CD4-positive, alpha-beta T cell treated with Interleukin-15 for 4 hours (primary cell): ENCODE measurements around the gene CUTA.

Experiments
- DNase-seq: peaks from one replicate; pipeline ENCODE4 v3.0.0-alpha.2; 2020; ENCODE audit warnings: low spot score

CUTA gene

GRCh38 chr6:33439956-33440648 is 22.2 kb upstream of the CUTA start:
- no peak for DNase-seq

GRCh38 chr6:33438978-33439594 is 21.2 kb upstream of the CUTA start:
- DNase-seq, result no peak

DNA sequence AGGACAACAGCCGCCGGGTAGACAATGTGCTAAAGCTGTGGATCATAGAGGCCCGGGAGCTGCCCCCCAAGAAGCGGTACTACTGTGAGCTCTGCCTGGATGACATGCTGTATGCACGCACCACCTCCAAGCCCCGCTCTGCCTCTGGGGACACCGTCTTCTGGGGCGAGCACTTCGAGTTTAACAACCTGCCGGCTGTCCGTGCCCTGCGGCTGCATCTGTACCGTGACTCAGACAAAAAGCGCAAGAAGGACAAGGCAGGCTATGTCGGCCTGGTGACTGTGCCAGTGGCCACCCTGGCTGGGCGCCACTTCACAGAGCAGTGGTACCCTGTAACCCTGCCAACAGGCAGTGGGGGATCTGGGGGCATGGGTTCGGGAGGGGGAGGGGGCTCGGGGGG is 19.8 kb upstream of the CUTA start:
- no peak for DNase-seq

- no peak for DNase-seq
These were observed 17.1 kb upstream of the CUTA start for GRCh38 chr6:33434961-33435360.

GRCh38 chr6:33433544-33434191 is 15.8 kb upstream of the CUTA start:
- DNase-seq, result no peak

- DNase-seq, result no peak
These were observed 15.2 kb upstream of the CUTA start for GRCh38 chr6:33433001-33433543.

- no peak for DNase-seq
These were observed 14.6 kb upstream of the CUTA start for GRCh38 chr6:33432546-33432945.

GRCh38 chr6:33431880-33432541 is 14.1 kb upstream of the CUTA start:
- DNase-seq, result no peak

DNA sequence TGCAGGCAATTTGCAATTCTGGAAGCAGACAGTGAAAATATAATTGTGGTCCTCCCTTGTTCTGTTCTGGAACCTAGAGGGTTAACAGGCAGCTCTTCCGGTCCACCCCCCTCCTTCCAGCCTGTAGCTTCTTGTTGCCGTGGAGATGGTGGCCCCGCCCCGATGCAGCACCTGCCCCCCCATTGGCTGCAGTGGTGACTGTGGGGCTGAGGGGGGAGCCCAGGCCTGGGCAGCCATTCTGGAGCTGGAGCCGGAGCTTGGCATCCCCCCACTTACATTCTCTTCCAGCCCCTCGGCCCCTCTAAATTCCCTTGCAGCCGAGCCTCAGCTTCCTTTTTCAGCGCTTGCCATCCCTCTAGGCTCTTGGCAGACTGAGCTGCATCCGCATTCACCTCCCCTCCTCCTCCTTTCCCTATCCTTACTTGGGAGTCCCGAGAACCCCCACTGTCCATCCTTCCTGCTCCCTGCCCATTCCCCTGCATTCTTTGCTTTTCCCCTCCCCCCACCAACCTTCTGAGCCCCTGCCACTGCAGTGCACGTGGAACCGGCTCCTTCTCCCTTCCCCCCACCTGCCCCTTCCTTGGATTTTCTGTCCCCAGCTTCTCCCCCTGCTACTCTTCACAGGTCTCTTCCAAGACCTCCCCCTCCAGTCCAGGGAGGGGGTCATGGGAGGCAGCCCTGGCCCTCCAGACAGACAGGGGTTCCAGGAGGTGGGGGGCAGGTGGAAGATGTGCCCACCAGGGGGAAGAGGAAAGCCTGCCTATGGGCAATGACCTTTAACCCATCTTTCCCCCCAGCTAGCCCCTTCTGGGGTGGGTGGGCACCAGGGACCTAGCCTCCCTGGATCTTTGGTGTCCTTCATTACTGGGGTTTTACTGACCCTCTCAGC is 13.3 kb upstream of the CUTA start:
- peak; percentile 86 for DNase-seq

DNA sequence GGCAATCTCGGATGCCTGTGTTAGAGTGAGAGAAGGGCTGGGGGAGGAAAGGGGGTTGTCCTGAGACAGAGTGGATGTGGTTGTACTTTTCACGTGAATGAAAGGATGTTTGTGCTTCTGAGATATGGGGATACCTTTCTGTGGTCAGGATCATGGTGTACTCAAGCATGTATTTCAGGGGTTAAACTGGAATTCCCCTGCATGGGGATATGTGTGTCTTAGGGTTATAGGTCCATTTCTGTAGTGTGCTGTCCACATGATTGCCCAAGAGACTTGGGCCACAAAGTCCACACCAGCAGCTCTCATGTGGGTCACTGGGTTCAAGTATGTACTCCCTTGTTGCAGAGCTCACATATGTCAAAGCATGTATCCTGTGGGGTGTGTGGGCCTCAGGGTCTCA is 12.4 kb upstream of the CUTA start:
- DNase-seq, result no peak

DNA sequence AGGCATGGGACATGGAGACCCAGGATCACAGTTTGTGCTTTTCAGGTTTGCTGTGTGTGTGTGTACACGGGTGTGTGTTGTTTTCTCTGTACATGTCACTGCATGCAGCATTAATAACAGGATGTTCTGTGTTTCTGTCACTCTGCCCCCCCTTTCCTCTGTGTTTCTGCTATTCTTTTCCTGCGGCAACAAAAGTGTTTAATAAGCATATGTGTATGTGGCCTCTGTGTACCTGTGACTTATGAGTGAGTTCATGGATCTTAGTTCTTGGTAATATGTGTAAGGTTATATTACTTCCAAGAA is 11.8 kb upstream of the CUTA start:
- peak; percentile 76 for DNase-seq

GRCh38 chr6:33428966-33429749 is 11.3 kb upstream of the CUTA start:
- DNase-seq, result no peak

- DNase-seq, result peak; percentile 38
These were observed 10.5 kb upstream of the CUTA start for GRCh38 chr6:33428224-33428965.

- DNase-seq, result peak; percentile 70
These were observed 9.8 kb upstream of the CUTA start for GRCh38 chr6:33427585-33428223.

DNA sequence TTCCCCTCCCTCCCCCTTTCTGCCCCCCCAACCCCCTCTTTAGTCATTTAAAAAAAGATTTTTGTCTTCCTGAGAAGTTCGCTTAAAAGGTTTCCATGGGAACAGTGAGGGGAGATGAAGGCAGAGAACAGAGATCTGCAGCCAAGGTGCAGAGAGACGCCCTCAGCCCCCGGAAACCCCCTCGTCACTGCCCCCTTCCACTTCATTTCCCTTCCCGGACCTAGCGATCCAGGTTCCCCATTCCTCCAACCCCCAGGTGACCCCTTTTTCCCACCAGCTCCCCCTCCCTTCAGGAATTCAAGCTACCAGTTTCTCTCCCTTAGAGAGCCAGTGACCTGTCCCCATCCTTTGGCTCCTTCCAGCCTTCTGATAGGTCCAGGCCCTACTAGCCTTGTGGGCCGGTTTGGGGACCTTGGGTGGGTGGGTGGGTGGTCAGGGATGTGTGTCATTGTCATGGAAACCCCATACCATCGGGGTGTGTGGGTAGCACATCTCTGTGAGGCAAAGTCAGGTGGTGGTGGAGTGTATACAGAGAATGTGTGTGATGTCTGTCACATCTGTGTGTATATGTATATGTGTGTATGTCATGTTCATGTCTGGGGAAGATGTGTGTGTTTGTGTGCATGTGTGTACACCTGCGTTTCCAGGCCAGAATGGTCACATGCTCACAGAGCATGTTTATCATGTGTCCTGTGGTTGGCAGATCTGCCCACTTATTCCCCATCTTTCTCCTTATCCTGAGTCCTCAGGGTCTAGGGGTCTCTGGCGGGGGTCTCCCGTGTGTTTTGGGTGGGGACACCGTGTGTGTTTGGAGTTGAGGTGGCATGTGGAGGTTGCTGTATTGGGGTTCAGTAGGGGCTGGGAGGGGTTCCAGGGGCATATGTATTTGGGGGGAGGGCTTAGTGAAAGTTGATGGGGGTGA is 8.9 kb upstream of the CUTA start:
- peak; percentile 49 for DNase-seq

DNA sequence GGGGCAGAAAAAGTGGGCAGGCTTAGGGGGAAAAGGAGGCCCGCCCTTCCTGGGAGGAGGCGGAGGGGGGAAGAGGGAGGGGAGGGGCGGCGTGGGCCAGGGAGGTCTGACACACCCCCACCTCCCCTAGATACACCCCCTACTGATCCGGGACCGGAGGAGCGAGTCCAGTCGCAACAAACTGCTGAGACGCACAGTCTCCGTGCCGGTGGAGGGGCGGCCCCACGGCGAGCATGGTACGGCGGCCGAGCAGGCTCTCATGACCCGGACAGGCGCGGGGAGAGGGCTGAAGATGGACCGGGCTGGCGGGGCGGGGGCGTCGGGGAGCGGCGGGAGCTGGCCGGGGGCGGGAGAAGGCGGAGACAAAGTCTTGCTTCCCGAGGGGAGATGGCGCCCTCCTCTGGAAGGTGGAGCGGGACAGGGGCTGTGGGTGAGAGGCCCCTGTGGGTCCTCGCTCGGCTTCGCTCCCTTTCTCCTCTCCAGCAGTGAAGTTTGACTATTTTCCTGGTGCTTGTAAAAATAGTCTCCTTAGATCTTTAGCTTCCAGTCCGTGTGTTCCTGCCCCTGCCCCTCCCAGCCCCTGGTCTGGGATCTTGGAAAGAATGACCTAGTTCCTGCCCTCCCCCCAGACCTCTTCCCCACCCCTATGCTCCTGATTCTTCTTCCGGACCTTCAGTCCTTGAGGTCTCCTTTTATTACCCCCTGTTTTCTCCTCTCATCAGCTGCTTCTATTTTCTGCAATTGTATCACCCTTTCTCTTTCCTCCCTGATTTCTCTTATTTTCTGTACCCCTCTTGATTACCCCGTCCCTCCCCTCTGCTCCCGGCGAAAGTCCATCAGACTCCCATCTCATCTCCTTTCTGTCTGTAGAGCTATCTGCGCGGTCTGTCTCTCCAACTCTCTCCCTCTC is 8.0 kb upstream of the CUTA start:
- DNase-seq, result peak; percentile 89

- no peak for DNase-seq
These were observed 7.2 kb upstream of the CUTA start for GRCh38 chr6:33424855-33425667.
